DND-41 (cell line): ENCODE results near the gene HSPBAP1.

Experiments used
- ATAC-seq: fragments of 200-7000 bp; cut with Tn5 transposase; 3 replicates; pipeline ENCODE4 v1.9.1; 2021; ENCODE audit warnings: low read depth; ENCODE audit not compliant: insufficient read depth
- DNase-seq: peaks from one replicate; pipeline ENCODE4 v3.0.0-alpha.2; 2020
- H2AFZ ChIP-seq: 2 replicates; pipeline ENCODE4 v1.6.0; 2012; ENCODE audit warnings: low read depth, low read length
- H3K27ac ChIP-seq: 2 replicates; pipeline ENCODE4 v1.5.1; 2012; ENCODE audit warnings: low read length, inconsistent platforms
- H3K27me3 ChIP-seq: fragments of 200-600 bp; sonication (generic); 2 replicates; pipeline ENCODE4 v1.6.0; 2012; ENCODE audit warnings: low read length, mild to moderate bottlenecking, inconsistent platforms; ENCODE audit not compliant: insufficient read depth, poor library complexity
- H3K36me3 ChIP-seq: 2 replicates; pipeline ENCODE4 v1.5.1; 2012; ENCODE audit warnings: low read length, inconsistent platforms; ENCODE audit not compliant: insufficient read depth
- H3K4me1 ChIP-seq: 2 replicates; pipeline ENCODE4 v1.5.1; 2012; ENCODE audit warnings: mild to moderate bottlenecking, low read length; ENCODE audit not compliant: insufficient read depth
- H3K4me2 ChIP-seq: 2 replicates; pipeline ENCODE4 v1.6.0; 2012; ENCODE audit warnings: mild to moderate bottlenecking, moderate library complexity, low read length, inconsistent platforms; ENCODE audit not compliant: insufficient read depth
- H3K4me3 ChIP-seq, 2 experiments: fragments of 200-600 bp in 1 of 2; shearing (Covaris generic) in 1 of 2; 2 replicates each; pipeline ENCODE4 v1.5.1; 2012 to 2016; ENCODE audit warnings: inconsistent platforms in 2 of 2, low read length in 2 of 2, mild to moderate bottlenecking in 2 of 2, low read depth in 1 of 2, moderate library complexity in 1 of 2
- H3K79me2 ChIP-seq: 2 replicates; pipeline ENCODE4 v1.6.0; 2012; ENCODE audit warnings: low read length, inconsistent platforms; ENCODE audit not compliant: insufficient read depth
- H3K9ac ChIP-seq: 2 replicates; pipeline ENCODE4 v1.6.0; 2012; ENCODE audit warnings: low read depth, mild to moderate bottlenecking, inconsistent platforms, low read length, moderate library complexity
- H3K9me3 ChIP-seq: 2 replicates; pipeline ENCODE4 v1.5.1; 2012; ENCODE audit warnings: low read length, moderate library complexity, mild to moderate bottlenecking, inconsistent platforms; ENCODE audit not compliant: insufficient read depth, severe bottlenecking
- H4K20me1 ChIP-seq: 2 replicates; pipeline ENCODE4 v1.6.0; 2012; ENCODE audit warnings: low read length; ENCODE audit not compliant: insufficient read depth
- CTCF ChIP-seq: IDR thresholded peaks from 2 replicates; pipeline ENCODE4 v1.5.1; 2012; ENCODE audit warnings: borderline replicate concordance, low read length, moderate library complexity, mild to moderate bottlenecking; ENCODE audit not compliant: poor library complexity, severe bottlenecking; ENCODE audit errors: extremely low read depth
- EZH2 ChIP-seq: IDR thresholded peaks from 3 replicates; pipeline ENCODE4 v1.6.1; 2012; ENCODE audit warnings: borderline replicate concordance, low read depth, mild to moderate bottlenecking, moderate library complexity, low read length, inconsistent platforms; ENCODE audit not compliant: severe bottlenecking

The HSPBAP1 gene

GRCh38 chr3:122767540-122768372 lies 25.9 kb downstream of the HSPBAP1 start:
- no peak for ATAC-seq
- Histone ChIP-seq H3K79me2 (no peaks in the 10 kb centered on the region), H3K4me3 (no peak overlapping the region), H3K4me2 (no peak overlapping the region), H3K36me3 (no peaks in the 10 kb centered on the region; the same call in 1 of the 2 replicates), H3K4me1 (no peaks in the 10 kb centered on the region), H3K9me3 (no peaks in the 10 kb centered on the region), H3K9ac (no peak overlapping the region), H3K27me3 (no peaks in the 10 kb centered on the region), H3K27ac (no peak overlapping the region), H4K20me1 (no peaks in the 10 kb centered on the region), H2AFZ (no peak overlapping the region)
- no peak for TF ChIP-seq EZH2
- TF ChIP-seq CTCF: no peak
- no peak for DNase-seq

GRCh38 chr3:122766430-122766829 lies 27.2 kb downstream of the HSPBAP1 start:
- no peaks in the 10 kb centered on the region for H3K79me2 ChIP-seq
- H3K4me3 ChIP-seq: no peak overlapping the region
- no peak overlapping the region for H3K27ac ChIP-seq
- TF ChIP-seq EZH2 (no peak), CTCF (no peak)
- H3K9ac ChIP-seq: no peak overlapping the region
- no peaks in the 10 kb centered on the region for H3K9me3 ChIP-seq
- H4K20me1 ChIP-seq: no peaks in the 10 kb centered on the region
- ATAC-seq (no peak), DNase-seq (no peak)
- no peak overlapping the region for H3K4me2 ChIP-seq
- no peaks in the 10 kb centered on the region for H3K4me1 ChIP-seq
- no peak overlapping the region for H2AFZ ChIP-seq
- no peaks in the 10 kb centered on the region; the same call in 1 of the 2 replicates for H3K36me3 ChIP-seq
- no peaks in the 10 kb centered on the region for H3K27me3 ChIP-seq

- no peaks in the 10 kb centered on the region for H3K9me3 ChIP-seq
- H3K9ac ChIP-seq: no peak overlapping the region
- H4K20me1 ChIP-seq: no peaks in the 10 kb centered on the region
- ATAC-seq (no peak), DNase-seq (no peak)
- H3K4me2 ChIP-seq: no peak overlapping the region
- no peaks in the 10 kb centered on the region for H3K4me1 ChIP-seq
- H3K79me2 ChIP-seq: no peaks in the 10 kb centered on the region
- no peak overlapping the region for H3K4me3 ChIP-seq
- peaks cover 10% of the 10 kb centered on the region; the same call in 1 of the 2 replicates for H3K36me3 ChIP-seq
- H3K27ac ChIP-seq: no peak overlapping the region
- H2AFZ ChIP-seq: no peak overlapping the region
- TF ChIP-seq CTCF (no peak), EZH2 (no peak)
- no peaks in the 10 kb centered on the region for H3K27me3 ChIP-seq
Measured at GRCh38 chr3:122760453-122761271, 33.0 kb downstream of the HSPBAP1 start.
